WTC11 (cell line): ENCODE results near the gene OR1M1. TPM values are rescaled to one million over a fixed set of nuclear protein-coding genes. Genes with fewer than 3 reads are reported as not detected.

ENCODE experiments used
- total RNA-seq: library from RNA; stranded (reverse); gene quantifications from 3 replicates; pipeline ENCODE4 v1.2.3, GENCODE V29; 2021

OR1M1 gene
- total RNA-seq, 1 experiment from 2014 or later = not detected

Other genes starting within 250 kb of the OR1M1 start
- gene MUC16, start 76.7 kb upstream of the OR1M1 start, total RNA-seq = 0.04 to 0.09 TPM (median 0.07 TPM) in 3 replicates
- gene OR7G2, start 20.4 kb downstream of the OR1M1 start, total RNA-seq = not detected in 3 replicates
- gene OR7G1, start 28.7 kb downstream of the OR1M1 start, total RNA-seq = not detected in 3 replicates
- not detected in 3 replicates for gene OR7G3, start 39.9 kb downstream of the OR1M1 start, total RNA-seq
- 36.8 to 38.7 TPM (median 38.4 TPM) in 3 replicates for gene ZNF317, start 53.3 kb downstream of the OR1M1 start, total RNA-seq
- not detected in 3 replicates for gene OR7D2, start 91.9 kb downstream of the OR1M1 start, total RNA-seq
- gene OR7D4, start 132.5 kb downstream of the OR1M1 start, total RNA-seq = not detected in 3 replicates
- not detected in 3 replicates for gene OR7E24, start 163.9 kb downstream of the OR1M1 start, total RNA-seq
- 3.2 to 5.9 TPM (median 3.7 TPM) in 3 replicates for gene ZNF699, start 222.8 kb downstream of the OR1M1 start, total RNA-seq
- 12.5 to 15.1 TPM (median 12.9 TPM) in 3 replicates for gene ZNF559, start 237.1 kb downstream of the OR1M1 start, total RNA-seq